Fibroblast of the aortic adventitia (primary cell): ENCODE data around the gene CAD. TPM values are rescaled to one million over a fixed set of nuclear protein-coding genes. Genes with fewer than 3 reads are reported as not detected.

Experiments
- DNase-seq: peaks from one replicate; pipeline ENCODE4 v3.0.0-alpha.2; 2010; ENCODE audit warnings: low read depth
- H3K4me3 ChIP-seq: 2 replicates; pipeline ENCODE4 v1.5.1; 2011; ENCODE audit warnings: low read depth, mild to moderate bottlenecking, control low read depth, low read length, moderate library complexity
- total RNA-seq: library from RNA; depleted of rRNA; stranded (reverse); fragments of >200 nt; gene quantifications from 2 replicates; pipeline ENCODE4 v1.2.3, GENCODE V29; 2012; ENCODE audit warnings: low replicate concordance
- TF ChIP-seq, protein P1 (sequence below): IDR thresholded peaks from 2 replicates; pipeline ENCODE4 v1.5.1; 2011; ENCODE audit warnings: mild to moderate bottlenecking, low read length, control low read depth, inconsistent platforms; ENCODE audit not compliant: insufficient read depth

Gene CAD
- total RNA-seq, 1 donor = 35.5 TPM

DNA sequence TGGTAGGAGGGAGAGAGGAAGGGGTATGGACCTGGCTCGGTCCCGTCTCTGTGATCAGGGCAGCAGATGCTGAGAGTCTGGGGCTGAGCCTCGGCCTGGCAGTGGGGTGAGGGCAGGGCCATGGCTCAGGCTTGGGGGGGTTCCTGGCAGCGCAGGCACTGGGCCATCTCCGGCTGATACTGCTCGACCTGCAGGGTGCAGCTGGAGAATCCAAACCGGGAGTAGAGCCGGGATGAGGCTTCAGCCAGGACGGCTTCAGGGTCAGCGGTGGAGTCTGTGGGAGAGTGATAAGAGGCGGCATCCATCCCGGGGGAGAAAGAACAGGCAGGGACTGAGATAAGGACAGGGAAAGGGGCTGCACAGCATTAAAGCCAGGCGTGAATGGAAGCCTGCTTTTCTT is 38.0 kb downstream of the CAD start:
- DNase-seq = no peak
- H3K4me3 ChIP-seq = no peak overlapping the region
- TF ChIP-seq, protein P1, sequence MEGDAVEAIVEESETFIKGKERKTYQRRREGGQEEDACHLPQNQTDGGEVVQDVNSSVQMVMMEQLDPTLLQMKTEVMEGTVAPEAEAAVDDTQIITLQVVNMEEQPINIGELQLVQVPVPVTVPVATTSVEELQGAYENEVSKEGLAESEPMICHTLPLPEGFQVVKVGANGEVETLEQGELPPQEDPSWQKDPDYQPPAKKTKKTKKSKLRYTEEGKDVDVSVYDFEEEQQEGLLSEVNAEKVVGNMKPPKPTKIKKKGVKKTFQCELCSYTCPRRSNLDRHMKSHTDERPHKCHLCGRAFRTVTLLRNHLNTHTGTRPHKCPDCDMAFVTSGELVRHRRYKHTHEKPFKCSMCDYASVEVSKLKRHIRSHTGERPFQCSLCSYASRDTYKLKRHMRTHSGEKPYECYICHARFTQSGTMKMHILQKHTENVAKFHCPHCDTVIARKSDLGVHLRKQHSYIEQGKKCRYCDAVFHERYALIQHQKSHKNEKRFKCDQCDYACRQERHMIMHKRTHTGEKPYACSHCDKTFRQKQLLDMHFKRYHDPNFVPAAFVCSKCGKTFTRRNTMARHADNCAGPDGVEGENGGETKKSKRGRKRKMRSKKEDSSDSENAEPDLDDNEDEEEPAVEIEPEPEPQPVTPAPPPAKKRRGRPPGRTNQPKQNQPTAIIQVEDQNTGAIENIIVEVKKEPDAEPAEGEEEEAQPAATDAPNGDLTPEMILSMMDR = no peak

DNA sequence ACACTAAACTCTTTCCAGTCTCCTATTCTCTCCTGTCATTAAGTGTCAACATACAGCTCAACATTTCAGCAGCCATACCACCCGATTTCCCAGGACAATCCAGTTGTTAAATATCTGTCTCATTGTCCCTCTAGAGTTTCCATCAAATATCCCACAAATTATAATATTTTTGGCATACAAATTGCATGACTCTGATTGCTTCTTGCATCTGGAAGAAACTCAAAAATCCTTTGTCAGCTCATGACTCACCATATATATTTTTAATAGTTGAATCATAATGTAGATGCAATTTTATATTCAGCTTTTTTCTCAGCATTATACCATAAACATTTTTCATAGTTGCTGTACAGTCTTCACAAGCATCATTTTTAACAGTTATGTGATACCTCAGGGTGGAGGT is 38.5 kb downstream of the CAD start:
- no peak overlapping the region for H3K4me3 ChIP-seq
- TF ChIP-seq, protein P1 = no peak
- DNase-seq = peak; percentile 72

GRCh38 chr2:27256855-27257454 is 39.8 kb downstream of the CAD start:
- no peak overlapping the region for H3K4me3 ChIP-seq
- no peak for DNase-seq
- TF ChIP-seq, protein P1 = no peak

- no peak overlapping the region for H3K4me3 ChIP-seq
- TF ChIP-seq, protein P1 = no peak
- DNase-seq = no peak
Observed at GRCh38 chr2:27258051-27258450, 40.9 kb downstream of the CAD start.

GRCh38 chr2:27261241-27261925 is 44.2 kb downstream of the CAD start:
- TF ChIP-seq, protein P1 = no peak
- no peak overlapping the region for H3K4me3 ChIP-seq
- DNase-seq = no peak

GRCh38 chr2:27261926-27262298 is 44.7 kb downstream of the CAD start:
- H3K4me3 ChIP-seq = no peak overlapping the region
- TF ChIP-seq, protein P1 = no peak
- no peak for DNase-seq
